Transverse colon (tissue), 3 donors: ENCODE data around the gene DEK.

Source experiments
- EP300 ChIP-seq: sonication (generic); formaldehyde crosslinking; IDR thresholded peaks from one replicate; pipeline ENCODE4 v1.6.1; 2017; ENCODE audit warnings: antibody characterized with exemption, low read depth
- POLR2A ChIP-seq: fragments of 450-650 bp; IDR thresholded peaks from one replicate; pipeline ENCODE4 v1.6.1; 2016; ENCODE audit warnings: antibody characterized with exemption, mild to moderate bottlenecking, moderate library complexity
- TF ChIP-seq, protein P1 (sequence below), 5 experiments: fragments of 200-600 bp in 3 of 5; fragments of 450-650 bp in 2 of 5; sonication (generic) in 3 of 5; IDR thresholded peaks; 1 replicate in 2 of 5; 2 replicates in 3 of 5; pipeline ENCODE4 v1.5.1; 2016 to 2017; ENCODE audit warnings: antibody characterized with exemption in 5 of 5, inconsistent platforms in 3 of 5, mild to moderate bottlenecking in 2 of 5, moderate library complexity in 1 of 5

DNA sequence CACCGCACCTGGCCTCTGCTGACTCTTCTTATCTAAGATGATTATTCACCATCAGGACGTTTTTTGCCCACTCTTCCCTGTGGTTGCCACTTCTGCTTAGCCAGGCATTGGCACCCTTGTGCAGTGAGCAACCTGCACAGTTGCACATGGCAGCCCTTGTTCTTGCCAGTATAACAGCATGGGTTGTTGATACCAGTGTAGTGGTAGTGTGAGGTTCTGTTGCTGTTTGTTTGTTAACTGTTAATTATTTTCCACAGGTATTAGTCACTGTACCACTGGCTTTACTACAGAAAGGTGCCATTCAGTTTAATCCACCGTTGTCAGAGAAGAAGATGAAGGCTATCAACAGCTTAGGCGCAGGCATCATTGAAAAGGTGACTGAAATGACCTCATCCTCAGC is 52.1 kb downstream of the DEK start:
- TF ChIP-seq, protein P1, sequence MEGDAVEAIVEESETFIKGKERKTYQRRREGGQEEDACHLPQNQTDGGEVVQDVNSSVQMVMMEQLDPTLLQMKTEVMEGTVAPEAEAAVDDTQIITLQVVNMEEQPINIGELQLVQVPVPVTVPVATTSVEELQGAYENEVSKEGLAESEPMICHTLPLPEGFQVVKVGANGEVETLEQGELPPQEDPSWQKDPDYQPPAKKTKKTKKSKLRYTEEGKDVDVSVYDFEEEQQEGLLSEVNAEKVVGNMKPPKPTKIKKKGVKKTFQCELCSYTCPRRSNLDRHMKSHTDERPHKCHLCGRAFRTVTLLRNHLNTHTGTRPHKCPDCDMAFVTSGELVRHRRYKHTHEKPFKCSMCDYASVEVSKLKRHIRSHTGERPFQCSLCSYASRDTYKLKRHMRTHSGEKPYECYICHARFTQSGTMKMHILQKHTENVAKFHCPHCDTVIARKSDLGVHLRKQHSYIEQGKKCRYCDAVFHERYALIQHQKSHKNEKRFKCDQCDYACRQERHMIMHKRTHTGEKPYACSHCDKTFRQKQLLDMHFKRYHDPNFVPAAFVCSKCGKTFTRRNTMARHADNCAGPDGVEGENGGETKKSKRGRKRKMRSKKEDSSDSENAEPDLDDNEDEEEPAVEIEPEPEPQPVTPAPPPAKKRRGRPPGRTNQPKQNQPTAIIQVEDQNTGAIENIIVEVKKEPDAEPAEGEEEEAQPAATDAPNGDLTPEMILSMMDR (IDR thresholded peaks at IDR 0.05): no peak
- TF ChIP-seq POLR2A (no peak), EP300 (no peak)
